NCI-H526 (cell line): ENCODE measurements around the gene PPRC1.

Source experiments
- DNase-seq, 2 experiments: peaks; one replicate each; lab custom pipeline; 2025; lab: John Stamatoyannopoulos, UW

The PPRC1 gene

GRCh38 chr10:102146971-102147428 is 14.2 kb downstream of the PPRC1 start:
- DNase-seq = no peak

- no peak for DNase-seq
Measured at GRCh38 chr10:102147561-102147960, 14.7 kb downstream of the PPRC1 start.

GRCh38 chr10:102148275-102148674 is 15.4 kb downstream of the PPRC1 start:
- no peak for DNase-seq

- no peak for DNase-seq
Measured at GRCh38 chr10:102150970-102151773, 18.3 kb downstream of the PPRC1 start.

GRCh38 chr10:102151774-102152544 is 19.1 kb downstream of the PPRC1 start, which contains the start of gene NOLC1:
NOLC1 (plus strand) TSS chr10:102152389; CDS start chr10:102152411, 22 bp downstream.
- peak; percentile 89 to 96 for DNase-seq

GRCh38 chr10:102152545-102152890 is 19.7 kb downstream of the PPRC1 start:
- peak in 1 of 2 experiments; percentile 36 for DNase-seq

GRCh38 chr10:102153093-102153620 is 20.3 kb downstream of the PPRC1 start:
- DNase-seq = no peak

- DNase-seq = no peak
Measured at GRCh38 chr10:102154466-102155116, 21.8 kb downstream of the PPRC1 start.

GRCh38 chr10:102157224-102157623 is 24.4 kb downstream of the PPRC1 start:
- peak; percentile 9 to 47 for DNase-seq

GRCh38 chr10:102159051-102159597 is 26.3 kb downstream of the PPRC1 start:
- DNase-seq = no peak

GRCh38 chr10:102159831-102160230 is 27.0 kb downstream of the PPRC1 start:
- DNase-seq = no peak

- DNase-seq = no peak
Measured at GRCh38 chr10:102163342-102163989, 30.6 kb downstream of the PPRC1 start.

GRCh38 chr10:102167861-102168260 is 35.0 kb downstream of the PPRC1 start:
- no peak for DNase-seq

GRCh38 chr10:102170602-102171001 is 37.8 kb downstream of the PPRC1 start:
- DNase-seq = no peak

GRCh38 chr10:102172288-102172687 is 39.4 kb downstream of the PPRC1 start:
- DNase-seq = no peak

- DNase-seq = no peak
Measured at GRCh38 chr10:102175415-102175814, 42.6 kb downstream of the PPRC1 start.

GRCh38 chr10:102184606-102185005 is 51.8 kb downstream of the PPRC1 start:
- DNase-seq = no peak

GRCh38 chr10:102185272-102185671 is 52.4 kb downstream of the PPRC1 start:
- no peak for DNase-seq

GRCh38 chr10:102185811-102186527 is 53.1 kb downstream of the PPRC1 start:
- DNase-seq = no peak

- DNase-seq = no peak
Measured at GRCh38 chr10:102188298-102188940, 55.6 kb downstream of the PPRC1 start.
